ENCODE results near the gene IFT172. TPM values are rescaled to one million over a fixed set of nuclear protein-coding genes. Genes with fewer than 3 reads are reported as not detected.

IFT172 gene
- total RNA-seq, 4 donors from 2014 or later, result 12.1 to 29.7 (median 25.0) TPM

- TF ChIP-seq EP300 (IDR thresholded peaks at IDR 0.05) (no peak), POLR2AphosphoS5 (IDR thresholded peaks at IDR 0.05) (no peak), CTCF (IDR thresholded peaks at IDR 0.05) (no peak), POLR2A (IDR thresholded peaks at IDR 0.05; ENCODE audit: low read depth) (no peak)
- no peak overlapping the region for H3K27ac ChIP-seq (replicated peaks in 1 of 4)
- H3K9me3 ChIP-seq, result no peaks in the 10 kb centered on the region
- H3K36me3 ChIP-seq, result peaks cover 50 to 95% (median 82%) of the 10 kb centered on the region in 4 donors
- DNase-seq (ENCODE audit: extremely low spot score), result no peak
- H3K27me3 ChIP-seq, result no peaks in the 10 kb centered on the region
- intact Hi-C loops (cut with DNase I), result no loop called here
- WGBS, result 79% methylated on average over 1 of the region's 1 CpG
- H3K4me3 ChIP-seq, result no peak overlapping the region
- no peaks in the 10 kb centered on the region for H3K4me1 ChIP-seq
These were observed 38.4 kb downstream of the IFT172 start for GRCh38 chr2:27451095-27451494.

DNA sequence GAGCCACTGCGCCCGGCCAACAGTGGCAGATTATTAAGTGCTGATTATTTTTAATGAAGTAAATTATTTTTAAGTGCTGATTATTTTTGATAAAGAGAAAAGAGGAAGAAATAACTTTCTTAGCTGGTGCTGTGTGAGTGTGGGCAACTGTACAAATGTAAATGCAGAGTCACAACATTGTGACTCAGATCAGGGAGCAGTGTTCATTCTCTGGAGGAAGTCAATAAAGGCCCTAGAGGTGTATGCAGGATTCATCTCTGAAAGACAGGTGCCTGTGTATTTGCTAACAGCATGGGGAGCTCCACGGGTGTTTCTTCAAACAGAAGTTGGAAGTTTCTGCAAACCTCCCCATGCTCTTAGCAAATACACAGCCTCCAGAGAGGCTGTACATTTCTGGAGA, 41.2 kb downstream of the IFT172 start:
- no peaks in the 10 kb centered on the region for H3K4me1 ChIP-seq
- peaks cover 41 to 92% (median 78%) of the 10 kb centered on the region in 4 donors for H3K36me3 ChIP-seq
- TF ChIP-seq POLR2A (IDR thresholded peaks at IDR 0.05; ENCODE audit: low read depth) (no peak), EP300 (IDR thresholded peaks at IDR 0.05) (no peak), CTCF (IDR thresholded peaks at IDR 0.05) (no peak)
- 96% methylated on average over 3 of the region's 3 CpGs for WGBS
- no peaks in the 10 kb centered on the region for H3K9me3 ChIP-seq
- H3K4me3 ChIP-seq, result no peak overlapping the region
- no peak for DNase-seq (ENCODE audit: extremely low spot score)
- intact Hi-C loops (cut with DNase I), result no loop called here
- H3K27me3 ChIP-seq, result no peaks in the 10 kb centered on the region
- no peak overlapping the region for H3K27ac ChIP-seq (replicated peaks in 1 of 4)

DNA sequence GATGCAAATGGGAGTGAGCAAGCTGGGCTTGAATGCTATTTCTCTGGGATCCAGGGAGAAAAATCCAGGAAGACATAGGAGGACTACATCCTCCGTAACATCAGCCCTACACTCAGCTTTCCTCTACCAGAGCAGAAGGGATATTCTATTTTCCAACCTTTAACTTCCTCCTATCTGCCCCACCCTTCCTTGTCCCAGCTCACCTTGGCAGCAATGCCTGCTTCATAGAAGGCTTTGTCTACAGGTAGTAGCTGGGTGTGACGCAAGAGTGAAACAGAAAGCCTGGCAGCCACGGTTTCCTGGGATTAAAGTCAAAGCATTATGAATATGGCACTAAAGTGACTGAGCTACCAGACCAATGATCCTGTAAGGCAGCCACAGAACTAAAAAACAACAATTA, 43.5 kb downstream of the IFT172 start:
- 88% methylated on average over 3 of the region's 3 CpGs for WGBS
- Histone ChIP-seq H3K4me3 (no peak overlapping the region), H3K36me3 (peaks cover 37 to 87% (median 74%) of the 10 kb centered on the region in 4 donors), H3K9me3 (no peaks in the 10 kb centered on the region), H3K27ac (replicated peaks in 1 of 4) (no peak overlapping the region), H3K27me3 (no peaks in the 10 kb centered on the region), H3K4me1 (peaks cover 7 to 15% (median 14%) of the 10 kb centered on the region in 4 donors)
- DNase-seq (ENCODE audit: extremely low spot score), result no peak
- TF ChIP-seq POLR2AphosphoS5 (IDR thresholded peaks at IDR 0.05), result no peak
- intact Hi-C loops (cut with DNase I), result no loop called here

- Histone ChIP-seq H3K4me3 (no peak overlapping the region), H3K27ac (replicated peaks in 1 of 4) (no peak overlapping the region), H3K4me1 (peaks cover 7 to 15% (median 14%) of the 10 kb centered on the region in 4 donors), H3K27me3 (no peaks in the 10 kb centered on the region), H3K36me3 (peaks cover 40 to 87% (median 77%) of the 10 kb centered on the region in 4 donors), H3K9me3 (no peaks in the 10 kb centered on the region)
- no peak for DNase-seq (ENCODE audit: extremely low spot score)
- intact Hi-C loops (cut with DNase I), result no loop called here
- no peak for TF ChIP-seq CTCF (IDR thresholded peaks at IDR 0.05)
- TF ChIP-seq POLR2AphosphoS5 (IDR thresholded peaks at IDR 0.05), result no peak
- TF ChIP-seq EP300 (IDR thresholded peaks at IDR 0.05), result no peak
- no peak for TF ChIP-seq POLR2A (IDR thresholded peaks at IDR 0.05; ENCODE audit: low read depth)
- WGBS, result 93% methylated on average over 8 of the region's 8 CpGs
These were observed 43.9 kb downstream of the IFT172 start for GRCh38 chr2:27445615-27446014.

DNA sequence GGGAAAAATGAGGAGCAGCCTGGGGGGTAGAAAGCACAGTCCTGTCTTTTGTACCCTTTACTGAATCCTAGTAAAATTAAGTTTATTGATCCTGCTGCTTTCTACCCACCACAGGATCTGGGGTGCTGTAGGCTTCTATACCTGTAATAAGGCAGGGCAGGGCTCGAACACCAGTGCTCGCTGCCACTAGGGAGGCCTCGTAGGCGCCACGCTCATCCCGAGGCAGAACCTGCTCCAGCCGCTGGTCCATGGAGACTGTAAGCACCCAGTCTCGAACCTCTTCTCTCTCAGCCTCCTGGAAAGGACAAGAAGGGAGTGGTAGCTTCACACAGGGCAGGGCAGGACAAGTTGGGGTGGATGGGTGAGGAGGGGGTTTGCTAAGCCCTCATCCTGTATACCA, 44.4 kb downstream of the IFT172 start:
- Histone ChIP-seq H3K4me1 (peaks cover 7 to 15% (median 14%) of the 10 kb centered on the region in 4 donors), H3K36me3 (peaks cover 40 to 87% (median 78%) of the 10 kb centered on the region in 4 donors), H3K27me3 (no peaks in the 10 kb centered on the region), H3K4me3 (no peak overlapping the region), H3K27ac (replicated peaks in 1 of 4) (no peak overlapping the region), H3K9me3 (no peaks in the 10 kb centered on the region)
- DNase-seq (ENCODE audit: extremely low spot score), result no peak
- intact Hi-C loops (cut with DNase I), result no loop called here
- 90% methylated on average over 8 of the region's 8 CpGs for WGBS
- no peak for TF ChIP-seq CTCF (IDR thresholded peaks at IDR 0.05)
- no peak for TF ChIP-seq POLR2A (IDR thresholded peaks at IDR 0.05; ENCODE audit: low read depth)

Measured in esophagus muscularis mucosa (tissue), 4 donors.